Activated CD4-positive, alpha-beta T cell treated with anti-CD3 and anti-CD28 coated beads, Interleukin-2, amount 50 U/mL, for 16 hours (primary cell): ENCODE results near the gene IAPP.
"Not testable (repeated sequence)": the region's sequence is repeated elsewhere in the genome, so short reads cannot be mapped to it uniquely, and the experiment has no call there.

Experiments used
- DNase-seq: peaks from one replicate; pipeline ENCODE4 v3.0.0-alpha.2; 2020

The IAPP gene

GRCh38 chr12:21372602-21373001 lies at the start of gene IAPP:
TSS of gene IAPP (plus strand) at chr12:21372902. CDS start at chr12:21373352, 450 bp downstream.
- DNase-seq = no peak

GRCh38 chr12:21323736-21324135 lies 49.0 kb upstream of the IAPP start:
- no peak for DNase-seq

DNA sequence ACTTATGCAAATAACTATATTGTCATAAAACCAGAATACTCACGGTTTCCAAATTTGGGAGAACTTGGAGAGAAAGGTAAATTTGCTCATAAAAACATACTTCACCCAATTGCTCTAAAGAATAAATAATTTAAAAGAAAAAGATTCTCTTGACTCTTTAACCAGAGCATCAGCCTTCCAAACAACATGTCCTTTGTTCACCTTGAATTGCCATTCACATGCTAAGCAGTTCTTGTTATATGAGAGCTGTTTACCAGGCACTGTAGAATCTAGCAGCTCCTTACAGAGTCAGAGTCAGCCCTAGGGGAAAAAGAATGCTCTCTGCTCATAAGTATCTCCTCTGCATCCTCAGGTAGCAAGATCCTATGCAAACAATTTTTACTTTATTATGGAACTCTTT lies 48.2 kb upstream of the IAPP start:
- no peak for DNase-seq

DNA sequence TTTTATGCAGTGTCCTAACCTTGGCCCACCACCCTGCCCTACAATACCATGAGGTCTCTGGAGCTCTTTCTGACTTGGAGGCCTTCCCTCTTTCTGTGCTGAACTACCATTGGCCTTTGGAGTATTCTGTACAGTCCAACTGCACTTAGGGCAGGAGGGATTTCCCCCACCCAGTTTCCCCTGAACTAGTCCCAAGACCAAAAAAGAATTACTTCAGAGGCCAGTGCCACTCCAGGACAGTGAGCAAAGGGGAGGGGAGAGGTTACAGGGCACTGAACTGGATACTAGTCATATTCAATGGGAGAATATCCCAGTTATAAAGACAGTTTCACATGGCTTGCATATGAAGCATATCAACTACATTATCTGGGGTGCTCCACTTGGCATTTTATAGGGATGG lies 44.1 kb upstream of the IAPP start:
- DNase-seq = no peak

- DNase-seq = no peak
Measured at GRCh38 chr12:21330682-21331253, 41.9 kb upstream of the IAPP start.

- no peak for DNase-seq
Measured at GRCh38 chr12:21334771-21335325, 37.9 kb upstream of the IAPP start, which contains the start of gene SLCO1A2. TSS of gene SLCO1A2 (minus strand) at chr12:21334917. CDS start at chr12:21334647, 270 bp downstream.

DNA sequence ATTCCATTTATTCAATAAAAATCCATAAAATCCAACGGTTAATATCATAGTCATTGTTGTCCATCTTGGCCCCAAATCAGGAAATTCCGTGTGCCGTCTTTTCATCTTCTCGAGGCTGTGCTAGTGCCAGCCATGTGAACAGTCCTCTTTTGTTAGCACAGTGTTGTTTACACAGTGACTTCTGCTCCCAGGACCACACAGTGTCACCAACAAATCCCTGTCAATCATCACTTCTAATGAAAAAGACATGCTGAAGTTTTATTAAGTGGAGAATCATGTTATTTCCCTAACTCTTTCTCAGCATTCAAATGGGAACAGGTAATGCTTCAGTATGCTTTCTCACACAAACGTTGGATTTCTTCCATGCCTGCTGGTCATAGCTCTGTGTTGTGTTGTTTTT lies 36.0 kb upstream of the IAPP start:
- no peak for DNase-seq

- no peak for DNase-seq
Measured at GRCh38 chr12:21337453-21337852, 35.2 kb upstream of the IAPP start.

- DNase-seq = no peak
Measured at GRCh38 chr12:21337959-21338744, 34.5 kb upstream of the IAPP start.

- DNase-seq = no peak
Measured at GRCh38 chr12:21339921-21340320, 32.8 kb upstream of the IAPP start.

GRCh38 chr12:21340403-21340802 lies 32.3 kb upstream of the IAPP start:
- peak; percentile 37 for DNase-seq

DNA sequence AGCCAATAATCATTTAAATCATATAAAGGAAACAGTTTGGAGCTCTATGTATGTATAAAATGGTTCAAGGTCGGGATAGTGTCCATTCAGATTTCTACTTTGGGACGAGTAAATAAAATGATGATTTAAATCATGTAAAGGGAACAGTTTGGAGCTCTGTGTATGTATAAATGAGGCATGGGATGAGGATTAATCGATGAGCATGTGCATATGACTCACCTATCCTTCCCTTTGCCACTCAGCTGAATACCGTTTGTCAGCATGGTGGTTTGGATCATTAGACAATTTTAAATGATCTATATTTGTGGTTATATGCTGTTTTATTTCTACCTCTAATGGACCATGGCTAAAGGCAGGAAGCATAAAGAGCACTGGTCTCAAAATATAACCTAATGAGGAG lies 30.9 kb upstream of the IAPP start:
- DNase-seq = no peak

- DNase-seq = no peak
Measured at GRCh38 chr12:21343636-21344035, 29.1 kb upstream of the IAPP start.

DNA sequence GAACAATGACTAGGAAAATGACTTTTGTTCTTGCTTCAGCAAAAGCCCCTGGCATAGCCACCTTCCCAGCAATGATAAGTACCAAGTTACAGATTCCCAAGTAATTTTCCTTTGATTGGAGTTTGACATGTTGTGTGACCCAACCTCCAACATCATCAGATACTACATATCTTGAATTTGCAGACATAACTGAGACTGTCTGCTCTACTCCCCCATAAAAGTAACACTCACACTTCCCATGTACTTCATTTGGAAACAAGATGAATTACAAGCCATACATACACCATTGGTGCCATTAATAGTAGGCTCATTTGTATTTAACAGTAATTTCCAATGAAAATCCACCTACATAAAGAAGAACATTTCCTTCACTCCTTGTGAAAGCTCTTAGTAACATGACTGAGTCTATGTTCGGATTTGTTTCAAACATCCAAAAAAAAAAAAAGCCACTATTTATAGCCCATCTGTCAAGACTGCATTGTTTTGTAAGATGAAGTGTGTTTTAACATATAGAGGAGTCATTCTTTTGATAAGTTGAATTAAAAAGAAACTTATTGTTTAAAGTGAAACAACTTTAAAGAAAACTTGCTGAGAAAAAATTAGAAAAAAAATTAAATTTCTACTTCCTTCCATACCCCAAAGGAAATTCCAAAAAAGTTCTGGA lies 26.0 kb upstream of the IAPP start:
- no peak for DNase-seq

GRCh38 chr12:21350975-21351374 lies 21.7 kb upstream of the IAPP start:
- DNase-seq = no peak

GRCh38 chr12:21353487-21353886 lies 19.2 kb upstream of the IAPP start:
- DNase-seq = no peak

DNA sequence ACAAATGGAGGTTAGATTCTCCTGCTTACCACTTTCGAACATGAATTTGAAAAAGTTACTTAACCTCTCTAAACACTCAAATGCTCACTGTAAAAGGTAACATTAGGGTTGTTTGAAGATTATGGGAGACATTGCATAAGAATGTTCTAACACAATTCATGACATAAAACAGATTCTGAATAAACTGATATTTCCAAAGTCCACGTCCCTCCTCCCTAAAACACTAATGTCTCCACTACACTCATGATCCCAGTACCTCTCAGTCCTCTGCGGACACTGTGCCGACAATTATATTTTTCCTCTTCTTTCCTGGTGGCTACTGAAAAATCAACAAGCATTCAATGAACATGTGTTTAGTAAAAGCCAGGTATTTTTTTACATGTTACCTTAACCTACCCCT lies 18.8 kb upstream of the IAPP start:
- DNase-seq = no peak

DNA sequence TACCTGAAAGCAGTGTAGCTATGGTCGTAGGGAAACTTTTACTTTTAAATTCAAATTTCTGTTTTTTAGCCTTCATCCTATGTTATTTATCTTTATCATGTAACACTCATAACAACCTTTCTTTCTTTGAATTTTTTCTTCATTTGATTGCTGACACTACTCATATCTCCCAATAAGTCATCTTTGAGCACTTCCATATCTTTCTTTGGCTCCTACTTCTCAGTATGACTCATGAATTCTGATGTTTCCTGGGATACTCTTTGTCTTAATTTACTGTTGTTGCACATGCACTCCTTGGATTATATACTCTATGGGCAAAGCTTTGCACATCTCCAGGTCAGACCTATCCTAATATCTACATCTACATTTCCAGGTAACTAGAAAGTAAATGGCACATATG lies 18.1 kb upstream of the IAPP start:
- no peak for DNase-seq

GRCh38 chr12:21360632-21361031 lies 12.1 kb upstream of the IAPP start:
- DNase-seq = not testable (repeated sequence)

- peak; percentile 14 for DNase-seq
Measured at GRCh38 chr12:21369141-21369980, 3.3 kb upstream of the IAPP start.

DNA sequence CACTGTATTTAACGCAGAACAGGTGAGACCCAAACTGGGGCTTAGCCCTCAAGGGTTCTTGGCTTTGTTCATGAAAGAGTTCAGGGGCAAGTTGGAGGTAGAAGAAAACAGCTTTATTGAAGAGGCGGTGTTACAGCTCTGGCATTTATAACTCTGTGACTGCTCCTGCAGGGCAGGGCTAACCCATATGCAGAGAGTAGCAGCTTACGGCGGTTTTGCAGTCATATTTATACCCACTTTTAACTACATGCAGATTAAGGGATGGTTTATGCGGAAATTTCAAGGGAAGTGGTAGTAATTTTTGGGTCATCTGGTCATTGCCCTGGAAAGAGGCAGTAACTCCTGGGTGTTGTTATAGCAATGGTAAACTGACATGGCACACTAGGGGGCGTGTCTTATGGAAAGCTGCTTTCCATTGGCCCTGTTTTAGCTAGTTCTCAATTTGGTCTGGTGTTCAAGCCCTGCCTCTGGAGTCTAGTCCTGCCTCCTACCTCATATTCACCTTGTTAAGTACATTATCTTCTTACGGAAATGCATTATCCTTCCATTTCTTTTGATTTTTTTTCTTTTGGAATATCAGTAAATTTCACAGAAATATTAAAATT lies 1.8 kb upstream of the IAPP start:
- no peak for DNase-seq

DNA sequence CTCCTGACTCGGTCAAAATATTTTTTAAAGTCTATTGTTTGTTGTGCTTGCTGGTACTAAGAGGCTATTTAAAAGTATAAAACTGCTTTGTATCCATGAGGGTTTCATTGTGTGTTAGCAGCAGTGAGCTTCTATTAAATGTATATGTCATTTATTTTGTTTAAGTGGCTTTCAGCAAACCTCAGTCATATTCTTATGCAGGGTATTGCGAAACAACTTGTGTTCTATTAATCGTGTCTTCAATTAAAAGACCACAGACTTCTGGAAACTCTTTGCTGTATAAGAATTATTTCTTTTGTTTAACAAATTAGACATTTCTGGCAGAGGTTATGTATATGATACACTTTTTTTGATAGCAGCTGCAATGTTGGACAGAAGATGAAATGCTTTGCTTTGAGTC lies 6.5 kb downstream of the IAPP start:
- DNase-seq = no peak
